ENCODE results near the gene ACAA2.

GRCh38 chr18:49747876-49748275 is 65.5 kb downstream of the ACAA2 start:
- TF ChIP-seq CTCF (IDR thresholded peaks at IDR 0.05) (no peak), POLR2AphosphoS5 (IDR thresholded peaks at IDR 0.05) (no peak), POLR2A (IDR thresholded peaks at IDR 0.05) (no peak)

Measured in prostate gland (tissue), 2 donors.